Measurements from ENCODE around the gene DYRK1A.

DNA sequence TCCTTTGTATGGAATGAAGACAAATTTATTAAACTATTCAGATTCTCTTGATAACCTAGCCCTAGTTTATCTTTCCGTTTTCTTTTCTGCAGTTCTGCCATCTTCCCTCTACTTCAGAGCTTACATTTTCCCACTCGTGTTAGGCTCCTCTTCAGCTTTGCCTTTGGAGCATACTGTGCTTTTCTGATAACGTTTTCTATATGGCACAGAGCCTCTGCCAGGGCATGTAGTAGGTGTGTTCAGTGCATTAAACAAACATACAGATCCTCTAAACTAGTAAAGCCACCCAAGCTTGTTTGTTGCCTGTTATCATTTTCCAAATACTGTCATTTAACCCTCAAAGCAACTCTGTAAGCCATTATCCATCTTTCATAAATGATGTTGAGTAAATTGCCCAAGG, 25.1 kb downstream of the DYRK1A start:
- TF ChIP-seq, protein P1, sequence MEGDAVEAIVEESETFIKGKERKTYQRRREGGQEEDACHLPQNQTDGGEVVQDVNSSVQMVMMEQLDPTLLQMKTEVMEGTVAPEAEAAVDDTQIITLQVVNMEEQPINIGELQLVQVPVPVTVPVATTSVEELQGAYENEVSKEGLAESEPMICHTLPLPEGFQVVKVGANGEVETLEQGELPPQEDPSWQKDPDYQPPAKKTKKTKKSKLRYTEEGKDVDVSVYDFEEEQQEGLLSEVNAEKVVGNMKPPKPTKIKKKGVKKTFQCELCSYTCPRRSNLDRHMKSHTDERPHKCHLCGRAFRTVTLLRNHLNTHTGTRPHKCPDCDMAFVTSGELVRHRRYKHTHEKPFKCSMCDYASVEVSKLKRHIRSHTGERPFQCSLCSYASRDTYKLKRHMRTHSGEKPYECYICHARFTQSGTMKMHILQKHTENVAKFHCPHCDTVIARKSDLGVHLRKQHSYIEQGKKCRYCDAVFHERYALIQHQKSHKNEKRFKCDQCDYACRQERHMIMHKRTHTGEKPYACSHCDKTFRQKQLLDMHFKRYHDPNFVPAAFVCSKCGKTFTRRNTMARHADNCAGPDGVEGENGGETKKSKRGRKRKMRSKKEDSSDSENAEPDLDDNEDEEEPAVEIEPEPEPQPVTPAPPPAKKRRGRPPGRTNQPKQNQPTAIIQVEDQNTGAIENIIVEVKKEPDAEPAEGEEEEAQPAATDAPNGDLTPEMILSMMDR (IDR thresholded peaks at IDR 0.05) = no peak
- no peak for TF ChIP-seq POLR2A (IDR thresholded peaks at IDR 0.05)

All from transverse colon (tissue), 3 donors.